Prostate gland (tissue), 2 donors: ENCODE measurements around the gene KIAA1614.

ENCODE experiments used
- POLR2A ChIP-seq: fragments of 450-650 bp; IDR thresholded peaks from one replicate; pipeline ENCODE4 v1.6.1; 2016; ENCODE audit warnings: antibody characterized with exemption, mild to moderate bottlenecking
- TF ChIP-seq, protein P1 (sequence below), 4 experiments: fragments of 200-600 bp in 2 of 4; fragments of 450-650 bp in 2 of 4; sonication (generic) in 2 of 4; IDR thresholded peaks; 1 replicate in 3 of 4; 2 replicates in 1 of 4; pipeline ENCODE4 v1.5.1; 2016 to 2019; ENCODE audit warnings: antibody characterized with exemption in 4 of 4, mild to moderate bottlenecking in 2 of 4, moderate library complexity in 2 of 4

DNA sequence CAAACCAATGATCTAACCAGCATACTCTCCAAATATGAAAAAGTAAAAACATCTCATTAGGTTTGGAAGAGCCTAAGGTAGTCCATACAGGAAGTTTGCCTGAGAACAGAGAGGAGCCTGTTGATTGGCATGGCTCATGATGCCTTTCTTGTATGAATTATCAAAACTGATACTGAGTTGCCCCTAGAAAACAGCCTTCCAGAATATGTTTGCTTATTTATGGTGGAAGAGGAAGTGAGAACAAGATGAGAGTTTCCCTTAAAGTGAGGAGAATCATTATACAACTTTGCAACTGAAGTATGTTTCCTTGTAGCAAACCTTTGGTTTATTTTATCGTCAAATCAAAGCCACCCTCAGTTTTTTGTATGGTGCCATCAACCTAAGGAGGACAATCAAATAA is 23.8 kb upstream of the KIAA1614 start:
- TF ChIP-seq, protein P1, sequence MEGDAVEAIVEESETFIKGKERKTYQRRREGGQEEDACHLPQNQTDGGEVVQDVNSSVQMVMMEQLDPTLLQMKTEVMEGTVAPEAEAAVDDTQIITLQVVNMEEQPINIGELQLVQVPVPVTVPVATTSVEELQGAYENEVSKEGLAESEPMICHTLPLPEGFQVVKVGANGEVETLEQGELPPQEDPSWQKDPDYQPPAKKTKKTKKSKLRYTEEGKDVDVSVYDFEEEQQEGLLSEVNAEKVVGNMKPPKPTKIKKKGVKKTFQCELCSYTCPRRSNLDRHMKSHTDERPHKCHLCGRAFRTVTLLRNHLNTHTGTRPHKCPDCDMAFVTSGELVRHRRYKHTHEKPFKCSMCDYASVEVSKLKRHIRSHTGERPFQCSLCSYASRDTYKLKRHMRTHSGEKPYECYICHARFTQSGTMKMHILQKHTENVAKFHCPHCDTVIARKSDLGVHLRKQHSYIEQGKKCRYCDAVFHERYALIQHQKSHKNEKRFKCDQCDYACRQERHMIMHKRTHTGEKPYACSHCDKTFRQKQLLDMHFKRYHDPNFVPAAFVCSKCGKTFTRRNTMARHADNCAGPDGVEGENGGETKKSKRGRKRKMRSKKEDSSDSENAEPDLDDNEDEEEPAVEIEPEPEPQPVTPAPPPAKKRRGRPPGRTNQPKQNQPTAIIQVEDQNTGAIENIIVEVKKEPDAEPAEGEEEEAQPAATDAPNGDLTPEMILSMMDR (IDR thresholded peaks at IDR 0.05): no peak
- TF ChIP-seq POLR2A: no peak
